Measurements from ENCODE around the gene USP2.
A peak's percentile ranks its signal among the peaks of the same experiment; 100 is the strongest.

Gene USP2

GRCh38 chr11:119342362-119343130 lies 38.9 kb downstream of the USP2 start:
- no peak for DNase-seq (ENCODE audit: low read depth in 2 of 2)

- DNase-seq (ENCODE audit: low read depth in 2 of 2): no peak
Measured at GRCh38 chr11:119342023-119342300, 39.5 kb downstream of the USP2 start.

- no peak for DNase-seq (ENCODE audit: low read depth in 2 of 2)
Measured at GRCh38 chr11:119341222-119342022, 40.1 kb downstream of the USP2 start.

- DNase-seq (ENCODE audit: low read depth in 2 of 2): no peak
Measured at GRCh38 chr11:119340335-119341221, 40.9 kb downstream of the USP2 start, which contains the start of gene C1QTNF5. Gene C1QTNF5, minus strand, starts transcription at chr11:119340883. Its CDS starts 486 bp downstream, at chr11:119340397.

- DNase-seq (ENCODE audit: low read depth in 2 of 2): no peak
Measured at GRCh38 chr11:119339589-119340334, 41.7 kb downstream of the USP2 start.

GRCh38 chr11:119338965-119339588 lies 42.4 kb downstream of the USP2 start:
- DNase-seq (ENCODE audit: low read depth in 2 of 2): no peak

GRCh38 chr11:119338318-119338890 lies 43.1 kb downstream of the USP2 start:
- peak in 1 of 2 donors; percentile 36 for DNase-seq (ENCODE audit: low read depth in 2 of 2)

GRCh38 chr11:119337581-119338317 lies 43.7 kb downstream of the USP2 start:
- no peak for DNase-seq (ENCODE audit: low read depth in 2 of 2)

- DNase-seq (ENCODE audit: low read depth in 2 of 2): no peak
Measured at GRCh38 chr11:119336744-119337469, 44.6 kb downstream of the USP2 start.

- no peak for DNase-seq (ENCODE audit: low read depth in 2 of 2)
Measured at GRCh38 chr11:119335655-119336543, 45.6 kb downstream of the USP2 start.

GRCh38 chr11:119335091-119335654 lies 46.3 kb downstream of the USP2 start:
- no peak for DNase-seq (ENCODE audit: low read depth in 2 of 2)

- peak; percentile 87 to 92 for DNase-seq (ENCODE audit: low read depth in 2 of 2)
Measured at GRCh38 chr11:119334174-119334930, 47.1 kb downstream of the USP2 start, which contains the start of gene RNF26. Gene RNF26, plus strand, starts transcription at chr11:119334527. Its CDS starts 596 bp downstream, at chr11:119335123.

GRCh38 chr11:119332111-119332765 lies 49.3 kb downstream of the USP2 start:
- DNase-seq (ENCODE audit: low read depth in 2 of 2): no peak

GRCh38 chr11:119330237-119330636 lies 51.3 kb downstream of the USP2 start:
- DNase-seq (ENCODE audit: low read depth in 2 of 2): no peak

GRCh38 chr11:119329320-119329719 lies 52.2 kb downstream of the USP2 start:
- DNase-seq (ENCODE audit: low read depth in 2 of 2): no peak

- no peak for DNase-seq (ENCODE audit: low read depth in 2 of 2)
Measured at GRCh38 chr11:119324189-119324588, 57.3 kb downstream of the USP2 start.
